Cardiac septum (tissue), 1 donor: ENCODE measurements around the gene PIP4P1. TPM values are rescaled to one million over a fixed set of nuclear protein-coding genes. Genes with fewer than 3 reads are reported as not detected.
A peak's percentile ranks its signal among the peaks of the same experiment; 100 is the strongest.

ENCODE experiments used
- DNase-seq: peaks from one replicate; pipeline ENCODE4 v3.0.0-alpha.2; 2020; ENCODE audit warnings: low spot score
- intact Hi-C: fragments of 100-400 bp; cut with DNase I; formaldehyde crosslinking; loops from one replicate; pipeline ENCODE4 v1.14.0; 2022
- total RNA-seq: library from RNA; stranded (reverse); fragmentation: NEBNext Ultra II Directional; extraction: Animal tissue kit (Norgen Biotek cat#: 25700); gene quantifications from one replicate; pipeline ENCODE4 v1.2.1, GENCODE V29; 2021
- donor health status: DM: no; HTN: no; CAD: no.

The PIP4P1 gene
- total RNA-seq, 1 donor from 2014 or later, result 18.2 TPM

DNA sequence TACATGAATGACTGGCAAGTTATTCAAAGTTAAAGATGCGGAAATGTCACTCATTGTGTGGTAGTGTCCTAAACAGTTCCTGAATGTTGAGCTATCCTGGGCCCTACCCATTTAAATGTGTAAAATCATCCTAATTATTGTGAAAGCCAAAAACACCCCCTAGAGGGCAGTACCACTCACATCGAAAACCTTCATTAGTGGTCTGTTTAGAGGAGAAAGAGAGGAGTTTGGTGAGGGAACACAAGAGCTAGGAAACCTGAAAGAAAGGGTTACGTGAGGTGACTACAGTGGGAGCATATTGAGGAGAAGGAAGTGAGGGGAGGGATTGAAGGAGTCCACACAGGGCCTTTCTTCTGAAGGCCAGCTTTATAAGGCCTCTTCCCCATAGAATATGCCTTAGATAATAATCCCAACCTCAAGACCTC is 45.4 kb downstream of the PIP4P1 start:
- intact Hi-C loops, result no loop called here
- DNase-seq, result no peak

- no peak for DNase-seq
- intact Hi-C loops, result loop anchor here (2.0 to 5.0 kb wide), 4 partner anchors 41 to 269 kb away; partner anchors contain the start of genes APEX1, OSGEP, PARP2 and RNASE4
Observed at GRCh38 chr14:20413744-20414082, 47.5 kb downstream of the PIP4P1 start.

DNA sequence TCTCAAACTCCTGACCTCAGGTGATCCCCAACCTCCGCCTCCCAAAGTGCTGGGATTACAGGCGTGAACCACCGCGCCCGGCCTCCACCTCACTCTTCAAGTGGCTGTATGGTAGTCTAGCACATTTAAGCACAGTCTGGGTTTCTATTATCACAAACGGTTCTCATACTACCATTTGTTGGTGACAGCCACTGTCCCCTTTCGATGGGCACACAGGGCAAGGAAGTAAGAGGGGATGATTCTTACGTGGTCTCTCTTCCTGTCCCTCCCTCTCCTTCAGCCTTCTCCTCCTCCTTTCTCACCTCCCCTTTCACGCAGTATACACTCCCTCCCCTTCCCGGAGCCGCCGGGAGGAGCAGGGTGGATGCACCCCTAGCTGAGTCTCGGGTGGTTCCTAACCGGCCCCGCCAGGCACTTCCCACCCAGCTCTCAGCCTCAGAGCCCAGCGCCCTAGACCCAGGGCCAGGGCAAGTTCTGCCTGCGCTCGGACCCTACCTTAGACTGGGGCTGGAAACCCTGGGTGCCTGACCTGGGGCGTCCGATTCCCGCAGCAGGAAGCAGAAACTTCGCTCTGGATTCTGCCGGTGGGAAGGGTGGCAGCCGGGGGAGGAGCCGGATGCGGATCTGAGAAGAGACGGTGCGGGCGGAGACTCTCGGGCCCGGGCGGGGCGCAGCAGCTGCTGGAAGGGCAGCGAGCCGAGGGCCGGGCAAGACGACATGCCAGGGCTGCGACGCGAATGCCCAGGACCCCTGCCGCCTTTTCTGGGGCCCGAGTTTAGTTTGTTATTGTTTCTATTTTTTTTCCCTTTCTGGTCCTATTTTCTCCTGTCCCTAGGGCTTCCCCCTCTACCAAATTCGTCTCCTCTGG is 48.1 kb downstream of the PIP4P1 start, which contains the start of gene TEP1:
Gene TEP1 (minus strand): TSS at position 626 of the 868 bp plus-strand sequence. CDS start 5,062 bp downstream, outside the sequence.
- intact Hi-C loops, result loop anchor here (2.0 to 5.0 kb wide), 4 partner anchors 42 to 269 kb away; partner anchors contain the start of genes APEX1, OSGEP, PARP2 and RNASE4
- peak; percentile 95 for DNase-seq

GRCh38 chr14:20412411-20412810 is 48.8 kb downstream of the PIP4P1 start:
- DNase-seq, result no peak
- intact Hi-C loops, result loop anchor here (2.0 to 5.0 kb wide), 4 partner anchors 42 to 270 kb away; partner anchors contain the start of genes APEX1, OSGEP, PARP2 and RNASE4

DNA sequence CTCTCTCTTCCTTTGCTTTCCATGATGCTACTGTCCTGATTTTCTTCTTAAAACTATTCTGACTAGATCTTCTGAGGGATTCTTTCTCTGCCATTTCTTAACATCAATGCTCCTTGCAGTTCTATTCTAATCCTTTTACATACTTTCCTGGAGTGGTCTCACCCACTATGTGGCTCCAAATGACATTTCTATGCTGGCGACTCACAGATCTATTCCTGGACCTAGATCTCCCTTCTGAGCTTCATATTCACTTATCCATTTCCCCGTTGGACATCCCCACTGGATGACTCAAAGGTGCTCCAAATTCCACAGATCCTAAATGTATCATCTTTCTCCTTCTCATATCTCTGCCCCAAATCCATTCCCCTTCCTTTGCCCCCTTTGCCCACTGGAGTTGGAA is 52.0 kb downstream of the PIP4P1 start:
- intact Hi-C loops, result no loop called here
- DNase-seq, result no peak

Other genes starting within 250 kb of the PIP4P1 start
- not detected for gene OR11H6, start 237.7 kb downstream of the PIP4P1 start, total RNA-seq
- gene OR11H7, start 232.5 kb downstream of the PIP4P1 start, total RNA-seq, result not detected
- not detected for gene OR11H4, start 222.1 kb downstream of the PIP4P1 start, total RNA-seq
- 11.1 TPM for gene TTC5, start 155.5 kb downstream of the PIP4P1 start, total RNA-seq
- gene CCNB1IP1, start 128.2 kb downstream of the PIP4P1 start, total RNA-seq, result 61.3 TPM
- 15.2 TPM for gene PARP2, start 117.8 kb downstream of the PIP4P1 start, total RNA-seq
- 15.7 TPM for gene TEP1, start 47.9 kb downstream of the PIP4P1 start, total RNA-seq
- gene KLHL33, start 25.3 kb downstream of the PIP4P1 start, total RNA-seq, result 0.35 TPM
- gene OSGEP, start 6.6 kb downstream of the PIP4P1 start, total RNA-seq, result 21.2 TPM
- gene APEX1, start 6.2 kb downstream of the PIP4P1 start, total RNA-seq, result 66.0 TPM
- gene PNP, start 8.0 kb upstream of the PIP4P1 start, total RNA-seq, result 17.4 TPM
- gene RNASE10, start 44.1 kb upstream of the PIP4P1 start, total RNA-seq, result 0.48 TPM
- not detected for gene RNASE9, start 99.6 kb upstream of the PIP4P1 start, total RNA-seq
- not detected for gene RNASE11, start 126.6 kb upstream of the PIP4P1 start, total RNA-seq
- gene RNASE12, start 129.9 kb upstream of the PIP4P1 start, total RNA-seq, result not detected
- gene OR6S1, start 180.3 kb upstream of the PIP4P1 start, total RNA-seq, result not detected
- gene RNASE4, start 223.1 kb upstream of the PIP4P1 start, total RNA-seq, result 5.6 TPM
- gene ANG, start 227.3 kb upstream of the PIP4P1 start, total RNA-seq, result 2.7 TPM